HUES6 (cell line): Measurements from ENCODE around the gene GPR52.

ENCODE experiments used
- H3K27ac ChIP-seq: 2 replicates; pipeline ENCODE4 v1.7.0; 2013; ENCODE audit warnings: low read depth, mild to moderate bottlenecking, low read length, inconsistent platforms
- H3K27me3 ChIP-seq: 2 replicates; pipeline ENCODE4 v1.6.1; 2013; ENCODE audit warnings: low read length; ENCODE audit not compliant: control insufficient read depth, insufficient read depth
- H3K36me3 ChIP-seq: 2 replicates; pipeline ENCODE4 v1.6.1; 2013; ENCODE audit warnings: low read length; ENCODE audit not compliant: control insufficient read depth, insufficient read depth
- H3K4me1 ChIP-seq: 2 replicates; pipeline ENCODE4 v1.6.1; 2013; ENCODE audit warnings: low read length; ENCODE audit not compliant: control insufficient read depth, insufficient read depth
- H3K4me3 ChIP-seq: 2 replicates; pipeline ENCODE4 v1.5.1; 2013; ENCODE audit warnings: low read depth, low read length
- H3K9ac ChIP-seq: one replicate; pipeline ENCODE4 v1.6.1; 2013; ENCODE audit warnings: mild to moderate bottlenecking, low read length
- H3K9me3 ChIP-seq: 2 replicates; pipeline ENCODE4 v1.6.1; 2013; ENCODE audit warnings: low read depth, low read length; ENCODE audit not compliant: control insufficient read depth, insufficient read depth

GPR52 gene

GRCh38 chr1:174465855-174466254 lies 18.1 kb downstream of the GPR52 start:
- Histone ChIP-seq H3K9me3 (no peaks in the 10 kb centered on the region), H3K27ac (no peak overlapping the region), H3K9ac (no peak overlapping the region), H3K4me3 (no peak overlapping the region), H3K27me3 (no peaks in the 10 kb centered on the region), H3K4me1 (no peaks in the 10 kb centered on the region), H3K36me3 (no peaks in the 10 kb centered on the region)

- no peaks in the 10 kb centered on the region for H3K27me3 ChIP-seq
- H3K4me3 ChIP-seq = no peak overlapping the region
- no peak overlapping the region for H3K27ac ChIP-seq
- H3K4me1 ChIP-seq = no peaks in the 10 kb centered on the region
- no peak overlapping the region for H3K9ac ChIP-seq
- H3K9me3 ChIP-seq = no peaks in the 10 kb centered on the region
- no peaks in the 10 kb centered on the region for H3K36me3 ChIP-seq
These were observed 18.8 kb downstream of the GPR52 start for GRCh38 chr1:174466607-174467006.

- H3K9ac ChIP-seq = no peak overlapping the region
- H3K27ac ChIP-seq = no peak overlapping the region
- H3K4me1 ChIP-seq = no peaks in the 10 kb centered on the region
These were observed 21.3 kb downstream of the GPR52 start for GRCh38 chr1:174469052-174469451.

GRCh38 chr1:174469687-174470086 lies 21.9 kb downstream of the GPR52 start:
- no peaks in the 10 kb centered on the region for H3K4me1 ChIP-seq
- no peak overlapping the region for H3K9ac ChIP-seq
- no peaks in the 10 kb centered on the region for H3K36me3 ChIP-seq
- H3K4me3 ChIP-seq = no peak overlapping the region
- H3K27me3 ChIP-seq = no peaks in the 10 kb centered on the region
- H3K27ac ChIP-seq = no peak overlapping the region
- no peaks in the 10 kb centered on the region for H3K9me3 ChIP-seq

More at GRCh38 chr1:174469052-174469451, 21.3 kb downstream of the GPR52 start:
- Histone ChIP-seq H3K36me3 (no peaks in the 10 kb centered on the region), H3K4me3 (no peak overlapping the region), H3K27me3 (no peaks in the 10 kb centered on the region), H3K9me3 (no peaks in the 10 kb centered on the region)

GRCh38 chr1:174479281-174479680 lies 31.5 kb downstream of the GPR52 start:
- Histone ChIP-seq H3K9ac (no peak overlapping the region), H3K4me3 (no peak overlapping the region), H3K9me3 (no peaks in the 10 kb centered on the region), H3K27me3 (no peaks in the 10 kb centered on the region), H3K27ac (no peak overlapping the region), H3K4me1 (no peaks in the 10 kb centered on the region), H3K36me3 (no peaks in the 10 kb centered on the region)

GRCh38 chr1:174480324-174480723 lies 32.6 kb downstream of the GPR52 start:
- H3K36me3 ChIP-seq = no peaks in the 10 kb centered on the region
- no peak overlapping the region for H3K27ac ChIP-seq
- no peaks in the 10 kb centered on the region for H3K27me3 ChIP-seq
- no peak overlapping the region for H3K9ac ChIP-seq
- H3K9me3 ChIP-seq = no peaks in the 10 kb centered on the region
- H3K4me1 ChIP-seq = no peaks in the 10 kb centered on the region
- H3K4me3 ChIP-seq = no peak overlapping the region

GRCh38 chr1:174491606-174492005 lies 43.8 kb downstream of the GPR52 start:
- no peaks in the 10 kb centered on the region for H3K27me3 ChIP-seq
- H3K9me3 ChIP-seq = no peaks in the 10 kb centered on the region
- no peak overlapping the region for H3K27ac ChIP-seq
- no peak overlapping the region for H3K9ac ChIP-seq
- H3K36me3 ChIP-seq = no peaks in the 10 kb centered on the region
- no peak overlapping the region for H3K4me3 ChIP-seq
- H3K4me1 ChIP-seq = no peaks in the 10 kb centered on the region

GRCh38 chr1:174497478-174497877 lies 49.7 kb downstream of the GPR52 start:
- H3K4me3 ChIP-seq = no peak overlapping the region
- H3K36me3 ChIP-seq = no peaks in the 10 kb centered on the region
- H3K27me3 ChIP-seq = no peaks in the 10 kb centered on the region
- H3K4me1 ChIP-seq = no peaks in the 10 kb centered on the region
- H3K9me3 ChIP-seq = no peaks in the 10 kb centered on the region
- H3K9ac ChIP-seq = no peak overlapping the region
- H3K27ac ChIP-seq = no peak overlapping the region
